Right kidney (tissue), 1 donor: Measurements from ENCODE around the gene ARL5A.
A peak's percentile ranks its signal among the peaks of the same experiment; 100 is the strongest.

ENCODE experiments used
- DNase-seq: peaks from one replicate; pipeline ENCODE4 v3.0.0-alpha.2; 2016

ARL5A gene

DNA sequence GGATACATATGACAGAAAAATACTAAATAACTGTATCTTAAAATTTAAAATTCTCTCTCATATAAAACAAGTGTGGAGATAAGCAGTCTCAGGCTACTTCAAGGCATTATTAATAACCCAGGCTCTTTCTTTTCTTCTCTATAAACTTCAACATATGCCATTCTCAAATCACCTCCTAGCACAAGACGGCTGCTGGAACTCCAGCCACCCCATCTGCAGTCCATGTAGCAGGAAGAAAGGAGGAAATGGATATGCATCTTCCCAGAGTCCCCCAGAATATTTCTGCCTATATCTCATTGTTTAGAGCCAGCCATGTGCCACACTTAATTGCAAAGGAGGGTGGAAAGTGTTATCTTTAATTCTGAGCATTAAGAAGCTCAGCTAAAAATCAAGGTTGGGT, 58.6 kb downstream of the ARL5A start:
- no peak for DNase-seq

DNA sequence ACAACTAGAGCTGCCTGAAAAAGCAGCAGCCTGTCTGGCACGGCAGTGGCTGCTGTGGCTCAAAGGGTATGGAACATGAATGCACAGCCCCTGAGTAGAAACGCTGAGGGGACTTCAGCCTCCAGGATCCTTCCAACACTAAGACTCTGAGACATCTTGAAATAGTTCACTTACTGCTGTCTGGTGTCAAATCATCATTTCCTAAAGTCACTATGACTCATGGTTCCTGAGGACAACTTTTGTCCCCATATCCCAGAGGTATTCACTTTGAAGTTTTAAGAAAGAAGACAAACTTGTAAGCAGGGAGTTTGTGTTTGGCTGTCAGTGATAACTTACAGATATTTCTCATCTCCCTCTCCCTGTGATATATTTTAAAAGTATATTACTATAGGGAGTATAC, 60.7 kb downstream of the ARL5A start:
- DNase-seq: no peak

DNA sequence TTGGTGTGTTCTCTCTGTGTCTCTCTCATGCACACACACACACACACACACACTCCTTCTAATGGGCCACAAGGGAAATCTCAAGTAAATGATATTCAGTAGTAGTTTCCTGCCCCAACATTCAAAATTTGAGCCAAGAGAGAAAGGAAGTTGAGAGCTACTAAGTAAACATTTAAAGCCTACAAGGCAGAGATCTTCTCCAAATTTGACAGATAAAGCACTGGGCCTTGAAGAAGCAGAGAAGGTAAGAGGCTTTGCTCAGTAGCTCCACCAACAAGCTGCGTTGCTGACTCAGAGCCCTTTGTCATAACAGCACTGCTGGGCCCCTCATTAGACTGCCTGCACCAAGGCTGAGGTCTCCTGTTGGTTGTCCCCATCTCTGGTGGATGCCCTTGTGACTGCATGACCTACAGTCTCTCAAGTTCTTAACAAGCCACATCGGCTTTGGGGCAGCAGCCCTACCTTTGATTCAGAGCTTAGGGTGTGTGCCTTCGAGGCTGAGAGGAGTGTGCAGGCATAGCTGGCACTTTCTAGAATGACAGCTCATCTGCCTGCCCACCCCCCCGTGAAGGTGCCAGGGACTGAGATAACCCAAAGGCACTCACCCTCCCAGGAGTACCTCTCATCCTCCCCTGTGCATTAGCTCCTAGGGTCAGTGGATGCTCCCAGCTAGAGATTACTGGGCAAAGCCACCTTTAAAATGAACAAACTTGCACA, 61.6 kb downstream of the ARL5A start:
- no peak for DNase-seq

DNA sequence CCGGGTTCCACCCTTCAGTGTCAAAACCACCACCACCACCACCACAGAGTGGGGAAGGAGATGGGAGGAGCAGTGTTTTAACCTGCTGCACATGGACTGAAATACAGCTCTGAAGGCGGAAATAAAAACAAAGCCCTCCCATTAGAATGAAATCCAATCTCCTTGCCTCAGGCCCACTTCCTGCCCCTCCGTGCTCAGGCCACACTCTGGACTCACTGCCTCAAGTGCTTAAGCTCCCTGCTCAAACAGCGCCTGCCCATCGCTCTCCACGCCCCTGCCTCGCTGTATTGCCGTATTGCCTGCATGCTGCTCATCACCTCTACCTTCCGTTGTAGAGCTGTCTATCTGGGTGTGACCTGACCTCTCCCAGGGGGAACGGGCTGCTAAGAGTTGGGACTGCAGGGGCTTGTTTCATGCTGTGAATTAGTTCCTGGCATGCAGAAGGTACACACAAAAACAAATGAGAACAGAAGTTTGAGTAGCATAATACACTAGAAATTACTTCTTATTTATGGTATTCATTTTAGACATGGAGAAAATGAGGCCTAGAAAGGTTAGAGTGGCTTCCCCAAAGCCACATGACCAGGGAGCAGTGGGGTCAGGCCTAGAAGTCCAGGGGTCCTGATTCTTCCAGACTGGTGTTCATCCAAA, 62.3 kb downstream of the ARL5A start:
- DNase-seq: peak; percentile 33

DNA sequence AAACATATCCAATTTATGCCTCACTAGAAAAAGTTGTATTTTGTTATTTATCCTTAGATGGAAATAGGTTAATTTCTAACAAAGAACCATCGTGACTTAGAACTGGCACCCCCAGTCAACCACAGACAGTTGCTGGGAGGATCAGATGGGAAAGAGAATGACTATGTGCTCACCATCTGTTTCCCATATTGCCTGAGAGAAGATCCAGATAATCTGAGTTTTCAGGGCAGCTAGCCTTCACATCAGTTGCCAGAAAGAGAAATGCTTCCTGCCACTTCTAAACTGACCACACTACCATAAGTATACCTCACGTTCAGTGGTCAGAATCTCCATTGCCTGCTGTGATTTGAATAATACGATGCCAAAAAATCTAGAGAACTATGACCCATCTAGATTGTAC, 65.5 kb downstream of the ARL5A start:
- no peak for DNase-seq

DNA sequence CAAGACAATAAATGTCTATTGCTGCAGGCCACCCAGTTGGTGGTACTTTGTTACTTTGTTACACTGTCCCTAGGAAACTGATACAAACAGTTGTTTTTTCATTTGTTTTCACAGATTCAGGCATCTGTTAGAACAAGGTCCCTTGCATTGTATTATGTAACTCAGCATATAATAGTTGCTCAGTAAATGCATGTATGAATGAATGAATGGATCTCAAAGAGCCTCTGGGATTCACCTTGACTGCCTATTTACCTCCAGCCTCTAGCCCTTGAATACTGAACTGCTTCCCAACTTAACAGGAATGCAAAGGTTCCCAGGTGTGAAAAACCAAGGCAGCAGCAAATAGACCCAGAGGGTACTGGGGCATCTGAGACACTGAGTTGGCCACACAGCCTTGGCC, 66.5 kb downstream of the ARL5A start:
- no peak for DNase-seq

DNA sequence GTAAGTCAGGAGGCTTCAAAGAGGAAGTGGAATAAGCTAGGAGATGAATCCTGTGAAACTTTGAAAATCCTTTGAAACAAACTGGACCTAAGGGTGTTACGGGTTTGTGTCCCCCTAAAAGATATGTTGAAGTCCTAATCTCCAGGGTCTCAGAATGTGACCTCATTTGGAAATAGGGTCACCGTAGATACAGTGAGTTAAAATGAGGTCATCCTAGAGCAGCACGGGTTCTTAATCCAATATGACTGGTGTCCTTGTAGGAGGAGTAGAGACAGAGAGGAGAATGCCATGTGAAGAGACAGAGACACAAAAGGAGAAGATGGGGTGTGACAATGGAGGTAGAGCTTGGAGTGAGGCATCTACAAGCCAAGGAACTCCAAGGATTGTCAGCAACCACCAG, 67.0 kb downstream of the ARL5A start:
- no peak for DNase-seq

DNA sequence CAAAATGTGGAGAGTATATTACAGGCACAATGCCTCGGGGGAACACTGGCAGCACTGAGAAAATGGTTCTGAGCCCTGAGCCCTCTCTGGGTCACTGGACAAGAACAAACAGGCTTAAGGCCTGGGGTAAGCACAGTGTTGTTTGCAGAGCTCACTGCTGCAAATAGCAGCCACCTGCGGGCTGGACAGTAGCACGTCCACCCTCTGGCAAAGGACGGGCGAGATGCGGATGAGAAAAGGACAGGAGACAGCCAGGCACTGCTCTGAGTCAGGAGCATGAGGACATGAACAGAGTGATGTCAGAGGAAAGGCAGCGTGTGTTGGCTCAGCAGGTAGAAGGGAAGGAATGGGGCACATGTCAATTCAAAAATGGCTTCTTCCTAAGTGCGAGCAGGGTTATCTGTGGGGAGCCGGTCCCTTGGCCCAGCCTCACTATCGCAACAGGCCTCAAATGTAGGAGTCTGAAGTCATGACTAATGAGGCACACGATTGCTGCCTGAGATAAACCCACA, 68.0 kb downstream of the ARL5A start:
- no peak for DNase-seq

DNA sequence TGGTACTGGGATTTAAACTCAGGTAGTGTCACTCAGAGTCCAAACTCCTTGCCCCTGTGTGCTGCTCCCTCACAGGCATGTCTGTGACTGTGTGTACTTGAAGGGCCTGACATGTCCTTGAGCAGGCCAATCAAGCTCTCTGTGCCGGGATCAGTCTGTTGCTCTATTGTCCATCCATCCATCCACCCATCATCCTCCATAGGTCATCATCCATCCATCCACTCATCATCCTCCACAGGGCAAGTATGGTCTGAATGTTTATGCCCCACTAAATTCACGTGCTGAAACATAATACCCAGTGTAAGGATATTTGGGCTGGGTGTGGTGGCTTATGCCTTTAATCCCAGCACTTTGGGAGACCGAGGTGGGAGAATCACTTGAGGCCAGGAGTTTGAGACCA, 69.5 kb downstream of the ARL5A start:
- DNase-seq: no peak

DNA sequence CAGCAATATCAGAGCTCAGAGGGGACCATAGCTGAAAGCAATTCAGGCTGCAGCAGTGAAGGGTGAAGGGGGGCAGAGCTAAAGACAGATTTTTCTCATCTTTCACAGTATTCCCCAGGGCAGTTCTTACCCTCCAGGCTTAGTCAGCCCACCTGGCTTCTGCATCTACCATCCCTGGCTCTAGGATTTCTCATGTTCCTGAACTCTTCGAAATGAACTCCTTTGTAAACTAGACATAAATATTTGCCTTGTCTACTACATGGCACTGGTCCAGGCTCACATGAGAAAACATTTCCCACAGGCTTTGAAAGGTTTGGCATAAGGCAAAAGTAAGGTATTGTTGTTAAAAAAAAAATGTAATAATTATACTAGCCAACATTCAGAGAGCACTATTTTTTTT, 70.4 kb downstream of the ARL5A start:
- no peak for DNase-seq

DNA sequence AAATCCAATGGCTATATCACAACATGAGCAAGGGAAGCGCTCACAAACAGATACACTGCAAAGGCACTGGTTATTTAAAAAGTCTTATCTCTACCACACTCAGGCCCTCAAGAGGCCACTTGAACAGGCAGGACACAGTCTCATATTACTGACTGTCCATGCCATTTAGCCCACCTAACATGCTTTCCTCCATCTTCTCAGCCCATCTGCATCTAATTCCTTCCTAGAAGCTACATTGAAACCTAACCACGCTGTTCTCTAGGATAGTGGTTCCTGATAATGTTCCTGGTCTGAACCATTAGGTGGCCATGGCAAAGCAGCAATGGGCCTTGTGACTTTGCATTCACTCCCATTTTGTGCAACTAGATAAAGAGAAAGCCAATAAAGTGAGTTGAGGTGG, 71.4 kb downstream of the ARL5A start:
- DNase-seq: no peak

DNA sequence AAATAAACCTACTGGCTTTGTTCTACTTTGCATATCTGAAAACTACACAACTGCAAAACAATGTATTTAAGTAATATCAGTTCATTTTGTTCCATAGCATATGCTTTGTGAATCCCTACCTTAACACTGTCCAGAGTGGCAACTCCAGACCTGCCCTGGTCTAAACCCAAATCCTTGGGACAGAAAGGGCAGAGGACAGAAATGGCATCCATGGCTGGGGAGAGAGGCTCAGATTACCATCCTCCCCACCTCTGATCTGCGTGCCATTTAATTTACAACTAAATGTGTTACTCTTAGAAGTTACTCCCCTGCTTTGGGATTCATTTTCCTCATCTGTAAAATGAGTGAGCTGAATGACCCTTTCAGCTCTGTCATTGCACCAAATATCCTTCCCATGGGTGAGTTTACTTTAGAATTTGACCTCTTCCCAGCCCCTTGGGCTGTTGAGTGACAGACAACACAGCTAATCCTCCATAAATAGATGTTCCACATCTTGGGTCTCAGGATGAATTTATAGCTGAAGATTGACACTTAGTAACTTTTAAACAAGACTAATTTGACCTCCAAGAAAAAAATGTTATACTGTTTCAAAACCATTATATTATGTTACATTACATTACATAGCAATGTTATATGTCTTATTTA, 73.8 kb downstream of the ARL5A start:
- DNase-seq: no peak

DNA sequence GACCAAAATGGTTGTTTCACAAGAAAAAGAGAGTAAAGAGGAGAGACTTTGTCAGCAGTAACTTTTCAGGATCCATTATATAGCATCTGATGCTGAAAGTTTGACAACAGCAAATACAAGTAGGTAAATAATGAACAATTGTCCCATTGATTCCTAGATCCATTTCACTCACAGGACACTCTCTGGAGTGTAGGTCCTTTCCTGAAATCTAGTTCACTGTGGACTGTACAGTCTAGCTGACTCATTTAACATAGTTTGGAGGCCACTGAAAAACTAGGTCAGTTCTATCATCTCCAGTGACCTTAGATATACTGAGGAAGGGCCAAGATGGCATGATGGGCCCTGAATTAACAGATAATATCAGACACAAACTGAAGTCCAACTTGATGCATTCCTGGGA, 74.7 kb downstream of the ARL5A start:
- DNase-seq: no peak
